Measurements from ENCODE around the gene MET. TPM values are rescaled to one million over a fixed set of nuclear protein-coding genes. Genes with fewer than 3 reads are reported as not detected.

MET gene
- polyA plus RNA-seq, 6 donors from 2014 or later: not detected

DNA sequence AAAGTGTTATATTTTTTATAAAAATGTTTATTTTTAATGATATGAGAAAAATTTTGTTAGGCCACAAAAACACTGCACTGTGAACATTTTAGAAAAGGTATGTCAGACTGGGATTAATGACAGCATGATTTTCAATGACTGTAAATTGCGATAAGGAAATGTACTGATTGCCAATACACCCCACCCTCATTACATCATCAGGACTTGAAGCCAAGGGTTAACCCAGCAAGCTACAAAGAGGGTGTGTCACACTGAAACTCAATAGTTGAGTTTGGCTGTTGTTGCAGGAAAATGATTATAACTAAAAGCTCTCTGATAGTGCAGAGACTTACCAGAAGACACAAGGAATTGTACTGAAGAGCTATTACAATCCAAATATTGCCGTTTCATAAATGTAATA lies 125.6 kb downstream of the MET start:
- DNase-seq (no peak), ATAC-seq (ENCODE audit: low read depth in 2 of 2) (no peak)
- no peak overlapping the region for H3K4me3 Mint-ChIP-seq
- H3K4me1 Mint-ChIP-seq: peaks cover 0 to 4% (median 0%) of the 10 kb centered on the region in 3 donors
- no peak overlapping the region for H3K27ac Mint-ChIP-seq
- H3K9me3 Mint-ChIP-seq: peaks cover 0 to 3% (median 0%) of the 10 kb centered on the region in 7 donors
- peaks cover 18 to 40% (median 20%) of the 10 kb centered on the region in 3 donors for H3K27me3 Mint-ChIP-seq
- H3K36me3 Mint-ChIP-seq: no peaks in the 10 kb centered on the region

DNA sequence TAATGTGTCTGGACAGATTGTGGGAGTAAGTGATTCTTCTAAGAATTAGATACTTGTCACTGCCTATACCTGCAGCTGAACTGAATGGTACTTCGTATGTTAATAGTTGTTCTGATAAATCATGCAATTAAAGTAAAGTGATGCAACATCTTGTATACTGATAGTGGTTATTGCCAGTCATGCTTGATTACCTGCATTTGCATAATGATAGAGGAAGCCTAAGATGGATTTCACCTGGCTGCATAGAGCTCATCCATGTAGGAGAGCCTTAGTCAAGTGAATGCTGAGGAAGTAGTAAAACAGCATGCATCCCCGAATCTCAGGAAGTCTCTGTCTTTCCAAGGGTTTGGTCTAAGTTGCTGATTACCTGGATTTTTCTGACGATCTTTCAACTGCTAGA lies 126.2 kb downstream of the MET start:
- Mint-ChIP-seq H3K4me3 (no peak overlapping the region), H3K27ac (no peak overlapping the region), H3K9me3 (peaks cover 0 to 3% (median 0%) of the 10 kb centered on the region in 7 donors), H3K4me1 (peaks cover 0 to 7% (median 0%) of the 10 kb centered on the region in 3 donors), H3K27me3 (peaks cover 24 to 44% (median 26%) of the 10 kb centered on the region in 3 donors), H3K36me3 (no peaks in the 10 kb centered on the region)
- ATAC-seq (ENCODE audit: low read depth in 2 of 2) (no peak), DNase-seq (no peak)

DNA sequence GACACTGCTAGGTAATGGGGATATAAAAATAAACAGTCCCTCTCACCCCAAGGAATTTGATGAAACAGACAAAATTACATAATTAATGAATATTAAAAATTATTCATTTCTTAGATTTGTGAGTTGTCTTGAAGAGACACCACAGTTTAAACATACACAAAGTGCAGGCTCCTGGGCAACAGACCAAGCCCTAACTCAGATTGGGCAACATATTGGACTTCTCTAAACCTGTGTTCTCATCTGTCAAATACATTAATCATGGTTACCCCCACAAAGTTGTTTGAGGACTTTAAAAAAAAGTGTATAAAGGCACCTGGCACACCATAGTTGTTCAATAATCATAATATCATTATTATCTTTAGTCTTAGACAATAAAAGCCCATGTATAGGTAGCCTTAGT lies 127.9 kb downstream of the MET start:
- Mint-ChIP-seq H3K4me1 (peaks cover 0 to 7% (median 0%) of the 10 kb centered on the region in 3 donors), H3K27ac (no peak overlapping the region), H3K9me3 (no peaks in the 10 kb centered on the region), H3K36me3 (no peaks in the 10 kb centered on the region), H3K27me3 (peaks cover 27 to 41% (median 34%) of the 10 kb centered on the region in 3 donors), H3K4me3 (no peak overlapping the region)
- no peak for ATAC-seq (ENCODE audit: low read depth in 2 of 2)
- DNase-seq: no peak

DNA sequence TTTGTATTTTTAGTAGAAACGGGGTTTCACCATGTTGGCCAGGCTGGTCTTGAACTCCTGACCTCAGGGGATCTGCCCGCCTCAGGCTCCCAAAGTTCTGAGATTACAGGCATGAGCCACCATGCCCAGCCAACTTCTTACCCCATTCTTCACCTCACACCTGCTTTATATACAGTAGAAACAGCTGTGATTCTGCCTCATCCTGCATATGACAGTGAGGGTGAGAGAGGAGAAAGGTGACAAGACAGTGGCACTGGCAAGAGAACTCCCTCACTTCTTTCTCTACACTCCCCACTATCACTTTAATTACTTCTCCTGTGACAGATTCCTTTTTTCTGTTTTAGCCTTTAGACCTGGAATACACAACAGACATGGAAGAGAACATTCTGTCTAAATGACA lies 128.6 kb downstream of the MET start:
- Mint-ChIP-seq H3K4me3 (no peak overlapping the region), H3K27me3 (peaks cover 24 to 34% (median 34%) of the 10 kb centered on the region in 3 donors), H3K4me1 (peaks cover 0 to 7% (median 0%) of the 10 kb centered on the region in 3 donors), H3K36me3 (no peaks in the 10 kb centered on the region), H3K9me3 (no peaks in the 10 kb centered on the region), H3K27ac (no peak overlapping the region)
- no peak for ATAC-seq (ENCODE audit: low read depth in 2 of 2)
- no peak for DNase-seq

DNA sequence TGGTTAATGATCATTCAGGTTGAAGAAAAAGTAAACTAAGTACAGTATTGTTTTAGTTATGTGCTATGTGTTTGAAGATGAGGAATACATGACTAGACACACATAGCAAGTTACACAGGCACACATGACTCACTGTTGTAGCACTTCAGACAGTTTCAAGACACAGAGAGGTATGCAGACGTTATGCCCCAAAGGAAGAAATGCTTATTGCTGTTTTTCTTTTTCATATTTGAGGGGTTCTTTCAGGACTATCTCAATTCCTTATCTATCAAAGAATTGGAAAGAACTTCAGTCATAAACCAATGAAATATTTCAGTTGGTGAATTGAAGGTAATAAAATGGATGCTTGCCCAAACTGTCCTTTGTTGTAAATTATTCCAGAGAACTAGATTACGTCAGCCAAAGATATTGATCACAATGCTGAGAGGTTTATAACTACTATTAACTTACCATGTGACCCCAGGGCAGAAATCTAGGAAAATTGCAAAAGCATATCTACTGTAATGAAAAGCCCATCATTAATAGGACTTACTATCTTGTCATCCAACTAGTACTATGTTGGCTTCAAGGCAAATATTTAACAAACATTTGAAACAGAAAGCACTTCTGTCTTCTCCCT lies 129.2 kb downstream of the MET start:
- Mint-ChIP-seq H3K9me3 (no peaks in the 10 kb centered on the region), H3K27ac (peak overlapping the region in 1 of 6 donors; percentile 7), H3K4me1 (peaks cover 0 to 7% (median 0%) of the 10 kb centered on the region in 3 donors), H3K36me3 (no peaks in the 10 kb centered on the region), H3K4me3 (no peak overlapping the region), H3K27me3 (peaks cover 24 to 34% (median 29%) of the 10 kb centered on the region in 3 donors)
- DNase-seq: no peak
- ATAC-seq (ENCODE audit: low read depth in 2 of 2): no peak

DNA sequence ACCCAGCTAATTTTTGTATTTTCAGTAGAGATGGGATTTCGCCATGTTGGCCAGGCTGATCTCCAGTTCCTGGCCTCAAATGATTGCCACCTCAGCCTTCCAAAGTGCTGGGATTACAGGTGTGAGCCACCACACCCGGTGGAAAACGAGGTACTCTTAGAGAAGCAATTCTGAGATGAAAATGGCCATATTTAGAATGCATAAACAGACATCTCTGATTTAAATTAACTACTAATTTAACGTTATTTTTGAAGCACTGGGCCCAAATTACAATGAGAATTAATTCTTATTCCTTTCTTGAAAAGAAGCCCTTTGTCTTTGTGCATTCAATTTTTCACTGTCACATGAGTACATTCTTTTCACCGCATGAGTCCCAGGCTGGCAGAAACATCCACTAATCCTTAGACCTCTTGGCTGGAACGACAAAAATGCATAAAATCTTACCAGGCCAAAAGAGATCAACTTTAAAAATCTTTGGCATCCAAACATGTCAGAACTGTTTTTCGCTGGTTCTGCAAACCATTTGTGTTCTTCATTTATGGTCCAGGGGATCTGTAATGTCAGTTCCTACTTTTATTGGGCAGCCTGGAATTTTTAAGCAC lies 130.2 kb downstream of the MET start:
- Mint-ChIP-seq H3K36me3 (no peaks in the 10 kb centered on the region), H3K4me3 (no peak overlapping the region), H3K27ac (no peak overlapping the region), H3K27me3 (peaks cover 24 to 34% (median 29%) of the 10 kb centered on the region in 3 donors), H3K9me3 (no peaks in the 10 kb centered on the region), H3K4me1 (peaks cover 0 to 7% (median 0%) of the 10 kb centered on the region in 3 donors)
- ATAC-seq (ENCODE audit: low read depth in 2 of 2): no peak
- no peak for DNase-seq

DNA sequence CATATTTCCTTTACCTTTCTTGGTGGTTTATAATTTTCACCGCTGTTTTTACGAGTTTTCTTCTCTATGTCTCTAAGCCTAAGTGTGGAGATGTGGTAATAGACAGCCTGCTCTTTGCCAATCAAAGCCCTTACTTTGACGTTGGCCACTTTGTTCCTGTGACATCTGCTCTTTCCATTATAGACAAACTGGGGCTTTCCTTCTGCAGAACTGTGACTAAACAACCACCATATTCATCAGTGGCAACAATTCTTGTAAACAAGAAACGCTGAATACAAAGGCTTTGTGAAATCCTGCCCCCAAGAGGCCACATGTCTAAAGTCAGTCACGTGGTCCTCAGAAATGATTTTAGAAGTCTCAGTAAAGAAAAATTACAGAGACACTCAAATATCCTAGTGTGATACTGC lies 130.8 kb downstream of the MET start:
- Mint-ChIP-seq H3K4me3 (no peak overlapping the region), H3K4me1 (peaks cover 0 to 7% (median 0%) of the 10 kb centered on the region in 3 donors), H3K9me3 (no peaks in the 10 kb centered on the region), H3K27ac (peak overlapping the region in 1 of 6 donors; percentile 21), H3K27me3 (peaks cover 24 to 34% (median 29%) of the 10 kb centered on the region in 3 donors), H3K36me3 (no peaks in the 10 kb centered on the region)
- DNase-seq: peak; percentile 20
- peak; percentile 64 to 70 for ATAC-seq (ENCODE audit: low read depth in 2 of 2)

DNA sequence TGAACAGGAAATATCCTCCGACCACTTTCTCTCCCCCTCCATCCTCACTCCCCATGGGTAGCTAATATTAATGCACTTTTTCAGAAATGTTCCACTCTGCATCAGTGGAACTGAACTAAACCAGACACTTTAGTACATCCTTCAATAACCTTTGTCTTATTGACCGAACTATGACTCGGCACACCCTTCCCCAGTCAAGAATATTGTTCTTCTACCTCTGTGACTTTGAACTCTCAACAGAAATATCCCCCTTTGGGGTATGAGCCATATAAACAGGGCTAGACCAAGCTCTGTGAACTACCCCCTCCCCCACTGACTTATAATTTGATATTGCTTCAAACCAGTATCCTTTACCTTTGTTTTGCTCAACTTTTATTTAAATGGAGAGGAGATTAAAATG lies 132.5 kb downstream of the MET start:
- peaks cover 0 to 2% (median 0%) of the 10 kb centered on the region in 7 donors for H3K9me3 Mint-ChIP-seq
- no peak for DNase-seq

DNA sequence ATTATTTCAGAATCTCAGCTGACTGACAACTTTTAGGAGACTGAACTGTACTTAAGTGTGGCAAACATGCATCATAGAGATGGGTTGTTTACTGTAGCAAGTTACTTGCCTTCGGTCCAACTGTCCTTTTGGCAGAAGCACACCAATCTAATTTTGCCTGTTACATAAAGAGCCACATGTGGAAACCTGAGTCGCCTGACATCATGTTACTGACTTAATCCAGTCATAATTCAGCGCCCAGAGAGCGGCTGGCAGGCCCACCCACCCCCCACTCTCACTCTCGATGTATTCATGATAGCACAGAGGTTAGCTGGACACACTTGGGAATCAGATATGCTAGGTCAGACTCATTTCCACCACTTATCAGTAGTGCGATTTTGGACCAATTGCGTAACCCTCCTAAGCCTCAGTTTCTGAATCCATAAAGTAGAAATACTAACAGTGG lies 133.1 kb downstream of the MET start:
- no peak overlapping the region for H3K4me3 Mint-ChIP-seq
- H3K27me3 Mint-ChIP-seq: peaks cover 25 to 39% (median 27%) of the 10 kb centered on the region in 3 donors
- H3K27ac Mint-ChIP-seq: no peak overlapping the region
- DNase-seq (no peak), ATAC-seq (ENCODE audit: low read depth in 2 of 2) (no peak)
- H3K4me1 Mint-ChIP-seq: peaks cover 0 to 4% (median 0%) of the 10 kb centered on the region in 3 donors
- H3K36me3 Mint-ChIP-seq: no peaks in the 10 kb centered on the region
- H3K9me3 Mint-ChIP-seq: peaks cover 0 to 2% (median 0%) of the 10 kb centered on the region in 7 donors

More for the DNA sequence above, 132.5 kb downstream of the MET start:
- Mint-ChIP-seq H3K36me3 (no peaks in the 10 kb centered on the region), H3K27me3 (peaks cover 20 to 37% (median 30%) of the 10 kb centered on the region in 3 donors), H3K4me3 (no peak overlapping the region), H3K27ac (no peak overlapping the region), H3K4me1 (peaks cover 0 to 4% (median 0%) of the 10 kb centered on the region in 3 donors)
- no peak for ATAC-seq (ENCODE audit: low read depth in 2 of 2)

DNA sequence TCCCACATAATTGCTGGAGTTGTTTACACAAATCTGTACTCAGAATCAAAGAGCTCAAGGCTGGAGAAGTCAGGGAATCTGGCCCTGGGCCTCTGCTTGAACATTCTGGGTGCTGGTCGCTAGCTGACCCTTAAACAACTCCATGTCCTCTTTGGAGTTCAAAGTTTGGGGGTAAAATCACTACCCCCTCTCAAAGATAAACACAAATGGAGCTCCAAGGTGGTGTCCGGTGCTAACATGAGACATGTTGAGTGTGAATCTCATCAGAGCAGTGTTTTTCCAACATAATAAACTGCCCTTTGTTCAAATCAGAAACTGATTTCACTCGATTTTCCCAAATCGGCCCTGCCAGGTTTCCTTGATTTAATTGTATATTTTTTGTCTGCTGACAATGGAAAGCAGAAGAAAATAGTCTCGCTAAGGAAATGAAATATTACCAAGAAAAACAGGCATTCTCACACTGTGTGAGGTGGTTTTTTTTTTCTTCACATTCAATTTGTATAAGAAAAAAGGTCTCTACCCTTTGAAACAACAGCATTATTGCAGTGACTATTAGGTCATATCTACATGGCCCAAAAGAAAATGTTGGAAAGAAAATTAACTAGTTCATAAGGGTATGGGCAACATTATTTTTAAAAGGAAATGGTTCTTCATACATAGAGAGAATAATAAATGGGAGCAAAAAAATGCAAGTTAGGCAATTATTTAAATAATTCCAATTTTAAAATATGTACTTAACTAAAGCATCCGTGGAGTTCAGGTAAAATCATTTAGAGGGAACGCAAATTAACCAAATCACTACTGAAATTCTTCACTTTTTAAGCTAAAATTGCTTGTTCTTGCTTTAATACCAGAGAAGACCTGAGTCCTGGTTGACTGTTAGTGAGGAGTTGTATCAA lies 134.3 kb downstream of the MET start:
- no peak for DNase-seq
- H3K9me3 Mint-ChIP-seq: peaks cover 0 to 2% (median 0%) of the 10 kb centered on the region in 7 donors
- H3K4me1 Mint-ChIP-seq: peaks cover 0 to 4% (median 0%) of the 10 kb centered on the region in 3 donors
- H3K36me3 Mint-ChIP-seq: no peaks in the 10 kb centered on the region
- peaks cover 18 to 31% (median 19%) of the 10 kb centered on the region in 3 donors for H3K27me3 Mint-ChIP-seq
- ATAC-seq (ENCODE audit: low read depth in 2 of 2): no peak
- H3K27ac Mint-ChIP-seq: no peak overlapping the region
- H3K4me3 Mint-ChIP-seq: no peak overlapping the region

DNA sequence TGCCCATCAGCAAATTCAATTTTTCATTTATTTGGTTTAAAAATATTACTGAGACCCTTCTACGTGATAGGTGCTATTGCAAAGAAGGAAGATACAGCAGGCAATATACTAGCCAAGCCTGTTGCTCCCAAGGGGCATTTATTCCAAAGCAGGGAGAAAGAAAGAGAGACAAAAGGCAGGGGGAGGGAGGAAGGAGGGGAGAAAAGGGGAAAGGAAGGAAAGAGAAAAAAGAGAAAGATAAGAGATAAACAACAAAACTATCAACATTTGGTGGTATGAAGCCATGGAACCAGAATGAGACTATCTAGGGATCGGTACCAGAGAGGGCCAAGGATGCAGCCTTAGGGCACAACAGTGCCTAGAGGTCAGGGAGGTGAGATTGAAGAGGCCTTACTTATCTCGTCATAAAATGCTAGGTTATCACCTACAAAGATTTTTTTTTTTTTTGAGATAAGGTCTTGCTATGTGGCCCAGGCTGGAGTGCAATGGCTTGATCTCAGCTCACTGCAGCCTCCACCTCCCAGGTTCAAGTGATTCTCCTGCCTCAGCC lies 135.1 kb downstream of the MET start:
- no peaks in the 10 kb centered on the region for H3K36me3 Mint-ChIP-seq
- ATAC-seq (ENCODE audit: low read depth in 2 of 2): no peak
- no peak for DNase-seq
- peaks cover 18 to 31% (median 19%) of the 10 kb centered on the region in 3 donors for H3K27me3 Mint-ChIP-seq
- H3K4me3 Mint-ChIP-seq: no peak overlapping the region
- H3K9me3 Mint-ChIP-seq: peaks cover 0 to 2% (median 0%) of the 10 kb centered on the region in 7 donors
- H3K4me1 Mint-ChIP-seq: peaks cover 0 to 4% (median 0%) of the 10 kb centered on the region in 3 donors
- no peak overlapping the region for H3K27ac Mint-ChIP-seq

DNA sequence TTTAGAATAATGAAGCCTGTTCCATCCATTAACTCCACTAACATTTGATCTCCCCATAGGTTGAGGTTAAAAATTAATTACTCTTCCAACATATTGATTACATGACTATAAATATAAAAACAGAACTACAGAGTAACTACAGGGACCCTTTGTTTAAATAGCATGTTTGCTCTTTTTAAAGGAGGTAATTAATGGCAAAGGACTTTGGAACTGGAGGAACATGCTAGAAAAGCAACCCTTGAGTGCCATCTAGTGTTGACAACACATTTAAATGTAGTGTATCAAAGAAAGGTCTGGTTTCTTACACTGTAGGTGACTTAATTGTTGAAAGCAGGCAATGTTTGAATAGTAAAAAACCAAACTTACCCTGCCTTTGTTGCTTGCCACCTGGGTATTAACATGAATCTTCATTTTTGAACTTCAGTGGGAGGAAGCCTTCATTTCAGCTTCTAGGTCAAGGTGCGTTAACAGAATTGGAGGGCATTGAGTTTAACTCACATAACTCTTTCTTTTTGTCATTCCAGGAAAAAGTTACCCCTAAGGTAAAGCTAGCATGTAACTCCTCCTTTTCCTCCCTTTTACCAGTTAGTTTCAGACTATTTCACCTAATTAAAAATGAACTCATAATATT lies 137.8 kb downstream of the MET start:
- no peak overlapping the region for H3K27ac Mint-ChIP-seq
- no peaks in the 10 kb centered on the region for H3K4me1 Mint-ChIP-seq
- peak; percentile 40 for DNase-seq
- H3K36me3 Mint-ChIP-seq: no peaks in the 10 kb centered on the region
- peaks cover under 1 to 15% (median 5%) of the 10 kb centered on the region in 3 donors for H3K27me3 Mint-ChIP-seq
- H3K4me3 Mint-ChIP-seq: no peak overlapping the region
- peak; percentile 45 to 56 for ATAC-seq (ENCODE audit: low read depth in 2 of 2)
- H3K9me3 Mint-ChIP-seq: peaks cover 0 to 2% (median 0%) of the 10 kb centered on the region in 7 donors

All from naive B cell (primary cell).